Activated T-helper 1 cell treated with anti-CD3 and anti-CD28 coated beads, Interleukin-12 subunit alpha, Interleukin-12 subunit beta, Interleukin-2, Interleukin-4 antibody, amounts not matched to agents 30 ng/mL and 10 ng/mL and 1 ng/mL, durations not matched to agents 14 hours and 24 hours and 36 hours (primary cell): ENCODE results near the gene RBKS. TPM values are rescaled to one million over a fixed set of nuclear protein-coding genes. Genes with fewer than 3 reads are reported as not detected.

ENCODE experiments used
- DNase-seq: peaks from one replicate; pipeline ENCODE4 v3.0.0; 2021; ENCODE audit warnings: low spot score
- H3K27ac Mint-ChIP-seq: one replicate; pipeline ENCODE4 v1.8.0; 2021; ENCODE audit warnings: mild to moderate bottlenecking, mixed read lengths
- H3K27me3 Mint-ChIP-seq: one replicate; pipeline ENCODE4 v1.8.0; 2022; ENCODE audit warnings: mild to moderate bottlenecking, moderate library complexity, mixed read lengths; ENCODE audit not compliant: insufficient read depth
- H3K36me3 Mint-ChIP-seq: one replicate; pipeline ENCODE4 v1.8.0; 2021; ENCODE audit warnings: low read depth, mixed read lengths
- H3K4me1 Mint-ChIP-seq: one replicate; pipeline ENCODE4 v1.8.0; 2021; ENCODE audit warnings: low read depth, mixed read lengths
- H3K4me3 Mint-ChIP-seq: one replicate; pipeline ENCODE4 v1.8.0; 2021; ENCODE audit warnings: mild to moderate bottlenecking, moderate library complexity, mixed read lengths
- H3K9me3 Mint-ChIP-seq: one replicate; pipeline ENCODE4 v1.8.0; 2021; ENCODE audit warnings: mixed read lengths
- intact Hi-C: fragments of 100-400 bp; cut with micrococcal nuclease; formaldehyde crosslinking; loops from one replicate; pipeline ENCODE4 v1.15.1; 2024
- total RNA-seq: library from RNA; stranded (reverse); gene quantifications from 2 replicates; pipeline ENCODE4 v1.2.3, GENCODE V29; 2022

The RBKS gene
- total RNA-seq, 1 donor from 2014 or later = 0.83 TPM

DNA sequence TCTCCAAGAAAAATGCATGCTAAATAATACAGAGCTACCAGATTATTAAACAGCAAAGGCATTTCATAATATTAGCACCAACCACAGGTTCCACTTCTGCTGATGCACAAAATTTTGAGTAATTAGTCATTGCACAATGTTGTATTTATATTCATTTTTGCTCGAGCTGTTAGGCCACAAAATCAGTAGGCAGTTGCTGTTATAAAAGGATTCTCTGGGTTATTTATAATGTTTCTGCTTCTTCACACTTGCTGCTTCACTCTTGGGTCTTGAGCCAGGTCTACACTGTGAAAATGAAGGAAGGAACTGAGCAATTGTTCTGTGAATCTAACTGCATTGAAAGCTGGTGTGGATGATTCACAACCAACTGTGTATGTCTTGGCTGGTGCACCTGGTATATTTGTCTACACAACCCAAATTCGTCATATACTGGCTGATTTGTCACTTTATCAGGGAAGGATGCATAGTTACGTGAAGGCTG is 80.4 kb downstream of the RBKS start:
- intact Hi-C loops = no loop called here
- peaks cover 9% of the 10 kb centered on the region for H3K27me3 Mint-ChIP-seq
- H3K27ac Mint-ChIP-seq = no peak overlapping the region
- no peak for DNase-seq
- no peaks in the 10 kb centered on the region for H3K9me3 Mint-ChIP-seq
- peaks cover 8% of the 10 kb centered on the region for H3K4me1 Mint-ChIP-seq
- H3K36me3 Mint-ChIP-seq = no peaks in the 10 kb centered on the region
- no peak overlapping the region for H3K4me3 Mint-ChIP-seq

DNA sequence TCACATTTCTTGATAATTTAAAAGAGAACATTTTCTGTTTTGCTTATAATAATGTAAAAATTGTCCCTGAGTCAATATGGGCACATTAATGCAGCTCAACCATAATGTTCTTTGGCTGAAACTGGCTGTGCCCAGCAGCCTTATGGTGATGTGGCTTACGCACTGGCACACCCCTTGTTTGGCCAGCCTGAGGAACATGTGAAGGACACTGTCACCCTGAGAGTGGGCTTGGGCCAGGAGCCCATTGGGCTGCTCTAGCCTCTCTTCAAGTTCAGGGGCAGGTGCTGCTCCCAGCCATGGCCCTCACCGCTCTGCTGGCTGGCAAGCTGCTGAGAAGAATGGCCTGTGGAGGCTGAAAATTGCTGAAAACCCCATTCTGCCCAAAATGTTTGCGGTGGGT is 81.2 kb downstream of the RBKS start:
- no peak overlapping the region for H3K4me3 Mint-ChIP-seq
- no peaks in the 10 kb centered on the region for H3K9me3 Mint-ChIP-seq
- H3K27me3 Mint-ChIP-seq = peaks cover 5% of the 10 kb centered on the region
- H3K36me3 Mint-ChIP-seq = no peaks in the 10 kb centered on the region
- intact Hi-C loops = no loop called here
- DNase-seq = no peak
- no peak overlapping the region for H3K27ac Mint-ChIP-seq
- peaks cover 8% of the 10 kb centered on the region for H3K4me1 Mint-ChIP-seq

DNA sequence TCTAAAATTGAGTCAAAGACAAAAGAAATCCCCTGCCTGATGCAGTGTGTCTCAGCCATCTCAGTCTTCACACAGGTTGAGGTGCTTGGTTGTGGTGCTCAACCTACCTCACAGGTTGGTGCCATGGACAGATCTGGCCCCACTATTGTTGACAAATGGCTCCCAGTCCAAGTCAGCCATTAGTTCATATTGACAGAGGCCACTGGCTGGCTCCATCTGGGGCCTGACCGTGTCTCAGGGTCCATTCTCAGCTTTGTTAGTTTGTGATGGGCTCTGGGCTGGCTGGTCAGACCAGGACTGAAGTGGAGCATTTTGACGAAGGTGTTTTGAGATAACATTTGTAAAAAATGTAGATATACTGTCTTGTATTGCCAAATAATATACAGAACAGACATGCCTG is 81.8 kb downstream of the RBKS start:
- intact Hi-C loops = no loop called here
- no peak overlapping the region for H3K4me3 Mint-ChIP-seq
- peaks cover 8% of the 10 kb centered on the region for H3K4me1 Mint-ChIP-seq
- DNase-seq = no peak
- peaks cover 2% of the 10 kb centered on the region for H3K27me3 Mint-ChIP-seq
- no peaks in the 10 kb centered on the region for H3K9me3 Mint-ChIP-seq
- no peaks in the 10 kb centered on the region for H3K36me3 Mint-ChIP-seq
- no peak overlapping the region for H3K27ac Mint-ChIP-seq

DNA sequence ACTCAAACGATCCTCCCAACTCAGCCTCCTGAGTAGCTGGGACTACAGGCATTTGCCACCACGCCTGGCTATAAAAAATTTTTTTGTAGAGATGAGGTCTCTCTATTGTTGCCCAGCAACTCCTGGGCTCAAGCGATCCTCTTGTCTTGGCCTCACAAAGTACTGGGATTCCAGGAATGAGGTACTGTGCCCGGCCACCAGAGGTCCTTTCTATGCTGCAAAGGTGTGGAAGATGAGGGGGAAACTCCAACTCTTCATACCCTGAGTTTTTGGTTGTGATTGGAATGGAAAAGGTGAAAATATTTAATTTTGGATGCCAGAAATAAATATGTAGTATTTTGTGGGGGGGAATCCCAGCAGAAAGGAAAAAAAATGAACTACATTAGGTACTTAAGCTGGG is 82.7 kb downstream of the RBKS start:
- no peak overlapping the region for H3K27ac Mint-ChIP-seq
- H3K4me1 Mint-ChIP-seq = peaks cover 8% of the 10 kb centered on the region
- H3K36me3 Mint-ChIP-seq = no peaks in the 10 kb centered on the region
- peaks cover 2% of the 10 kb centered on the region for H3K27me3 Mint-ChIP-seq
- no peak overlapping the region for H3K4me3 Mint-ChIP-seq
- intact Hi-C loops = no loop called here
- no peaks in the 10 kb centered on the region for H3K9me3 Mint-ChIP-seq
- no peak for DNase-seq

DNA sequence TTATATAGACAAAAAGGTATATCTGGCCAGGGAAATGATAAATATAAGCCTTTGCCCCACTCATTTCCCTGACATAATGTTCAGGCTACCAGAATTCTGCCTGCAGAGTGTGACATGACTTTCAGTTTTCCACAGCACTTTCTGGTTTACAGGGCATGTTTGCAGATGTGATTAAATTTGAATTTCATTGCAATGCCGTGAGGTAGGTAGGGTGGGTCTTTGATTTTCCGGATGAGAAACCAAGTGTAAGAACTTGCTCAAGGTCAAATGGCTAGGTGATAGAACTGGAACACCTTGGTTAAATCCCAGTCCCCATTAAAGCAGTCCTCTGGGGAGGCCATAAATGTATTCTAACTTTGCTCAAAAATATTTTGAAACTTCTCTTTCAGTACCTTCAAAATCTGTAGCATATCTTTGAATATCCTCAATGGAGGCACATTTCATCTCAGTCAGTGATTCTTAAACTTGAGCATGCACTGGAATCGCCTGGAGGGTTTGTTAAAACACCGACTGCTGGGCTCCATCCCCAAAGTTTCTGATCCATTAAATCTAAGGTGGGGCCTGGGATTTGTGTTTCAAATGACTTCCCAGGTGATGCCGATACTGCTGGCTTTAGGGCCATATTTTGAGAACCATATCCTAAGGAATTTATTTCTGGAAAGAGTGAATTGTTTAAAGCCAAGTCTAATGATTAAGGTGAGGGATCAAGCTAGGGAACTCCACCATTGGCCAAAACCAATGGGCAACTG is 83.7 kb downstream of the RBKS start:
- H3K27ac Mint-ChIP-seq = no peak overlapping the region
- H3K9me3 Mint-ChIP-seq = no peaks in the 10 kb centered on the region
- H3K4me3 Mint-ChIP-seq = no peak overlapping the region
- DNase-seq = no peak
- intact Hi-C loops = no loop called here
- peaks cover 8% of the 10 kb centered on the region for H3K4me1 Mint-ChIP-seq
- no peaks in the 10 kb centered on the region for H3K27me3 Mint-ChIP-seq
- no peaks in the 10 kb centered on the region for H3K36me3 Mint-ChIP-seq

DNA sequence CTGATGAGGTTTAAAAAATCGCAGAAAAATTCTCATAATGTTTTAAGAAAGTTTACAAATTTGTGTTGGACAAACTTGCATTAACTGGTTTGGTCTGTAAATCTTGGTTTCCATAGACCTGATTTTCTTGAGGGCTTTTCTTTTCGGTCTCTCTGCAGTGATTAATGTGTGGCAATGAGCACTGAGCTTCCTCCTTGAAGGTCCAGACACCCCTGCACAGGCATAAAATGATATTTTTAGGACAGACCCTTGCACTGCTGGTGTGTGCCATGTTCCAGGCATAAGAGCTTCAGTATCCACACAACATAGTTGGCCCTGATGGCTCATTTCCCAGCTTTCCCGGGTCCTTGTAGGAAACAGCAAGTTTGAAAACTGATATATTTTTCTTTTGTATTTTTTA is 85.0 kb downstream of the RBKS start:
- Mint-ChIP-seq H3K4me1 (peaks cover 8% of the 10 kb centered on the region), H3K27ac (no peak overlapping the region), H3K36me3 (no peaks in the 10 kb centered on the region), H3K9me3 (no peaks in the 10 kb centered on the region), H3K4me3 (no peak overlapping the region), H3K27me3 (no peaks in the 10 kb centered on the region)
- intact Hi-C loops = no loop called here
- no peak for DNase-seq

DNA sequence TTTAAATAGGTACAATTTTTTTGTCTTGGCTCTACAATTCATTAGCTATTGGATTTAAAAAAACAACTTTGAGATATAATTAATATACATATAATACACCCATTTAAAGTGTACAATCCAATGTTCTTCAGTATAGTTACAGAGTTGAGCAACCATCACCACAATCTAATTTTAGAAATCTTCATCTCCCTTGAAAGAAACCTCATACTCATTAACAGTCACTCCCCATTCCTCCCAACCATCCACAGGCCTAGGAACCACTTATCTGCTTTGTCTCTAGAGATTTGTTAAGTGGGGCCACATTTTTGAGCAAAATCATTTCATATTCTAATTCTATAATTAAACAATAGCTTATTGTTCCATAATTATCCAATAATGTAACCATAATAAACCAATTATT is 86.0 kb downstream of the RBKS start:
- intact Hi-C loops = no loop called here
- no peaks in the 10 kb centered on the region for H3K36me3 Mint-ChIP-seq
- peaks cover 8% of the 10 kb centered on the region for H3K4me1 Mint-ChIP-seq
- H3K9me3 Mint-ChIP-seq = no peaks in the 10 kb centered on the region
- no peak overlapping the region for H3K27ac Mint-ChIP-seq
- H3K4me3 Mint-ChIP-seq = no peak overlapping the region
- no peak for DNase-seq
- no peaks in the 10 kb centered on the region for H3K27me3 Mint-ChIP-seq

DNA sequence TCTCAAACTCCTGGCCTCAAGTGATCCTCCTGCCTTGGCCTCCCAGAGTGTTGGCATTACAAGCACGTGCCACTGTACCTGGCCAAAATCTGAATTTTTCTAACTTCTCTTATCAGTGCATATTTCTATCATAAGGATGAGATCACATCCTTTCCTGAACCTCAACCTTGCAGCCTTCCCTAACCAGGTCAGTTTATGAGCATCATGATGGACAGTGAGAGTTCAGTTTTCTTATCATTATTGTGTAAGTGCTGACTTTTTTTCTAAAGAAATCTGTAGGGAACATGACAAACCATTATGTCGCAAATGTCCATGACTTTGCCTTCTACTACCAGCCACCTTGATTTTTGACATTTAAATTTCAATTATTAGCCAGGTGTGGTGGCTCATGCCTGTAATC is 87.1 kb downstream of the RBKS start:
- no peaks in the 10 kb centered on the region for H3K27me3 Mint-ChIP-seq
- intact Hi-C loops = no loop called here
- no peak overlapping the region for H3K27ac Mint-ChIP-seq
- no peak overlapping the region for H3K4me3 Mint-ChIP-seq
- no peaks in the 10 kb centered on the region for H3K9me3 Mint-ChIP-seq
- peaks cover 6% of the 10 kb centered on the region for H3K4me1 Mint-ChIP-seq
- no peak for DNase-seq
- no peaks in the 10 kb centered on the region for H3K36me3 Mint-ChIP-seq

DNA sequence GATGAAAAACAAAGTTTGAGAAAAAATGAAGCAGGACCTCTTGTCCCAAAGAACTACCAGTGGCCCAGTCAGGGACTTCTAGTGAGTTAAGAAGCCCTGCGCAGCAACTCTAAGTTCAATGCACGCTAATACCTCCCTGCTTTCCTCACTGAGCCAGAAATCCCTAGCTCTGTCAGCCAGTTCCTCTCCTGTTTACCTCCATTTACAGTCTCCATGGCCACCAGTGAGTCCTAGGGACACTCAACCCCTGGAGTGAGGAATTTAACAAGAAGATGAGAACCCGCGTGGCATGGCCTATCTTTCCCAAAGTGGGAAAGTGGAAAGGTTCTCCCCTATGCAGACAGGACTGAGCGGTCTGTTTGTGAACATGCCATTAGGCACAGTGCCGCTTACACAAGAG is 87.6 kb downstream of the RBKS start:
- DNase-seq = no peak
- no peaks in the 10 kb centered on the region for H3K36me3 Mint-ChIP-seq
- intact Hi-C loops = no loop called here
- H3K27me3 Mint-ChIP-seq = no peaks in the 10 kb centered on the region
- peaks cover under 1% of the 10 kb centered on the region for H3K4me1 Mint-ChIP-seq
- H3K9me3 Mint-ChIP-seq = no peaks in the 10 kb centered on the region
- no peak overlapping the region for H3K27ac Mint-ChIP-seq
- no peak overlapping the region for H3K4me3 Mint-ChIP-seq

DNA sequence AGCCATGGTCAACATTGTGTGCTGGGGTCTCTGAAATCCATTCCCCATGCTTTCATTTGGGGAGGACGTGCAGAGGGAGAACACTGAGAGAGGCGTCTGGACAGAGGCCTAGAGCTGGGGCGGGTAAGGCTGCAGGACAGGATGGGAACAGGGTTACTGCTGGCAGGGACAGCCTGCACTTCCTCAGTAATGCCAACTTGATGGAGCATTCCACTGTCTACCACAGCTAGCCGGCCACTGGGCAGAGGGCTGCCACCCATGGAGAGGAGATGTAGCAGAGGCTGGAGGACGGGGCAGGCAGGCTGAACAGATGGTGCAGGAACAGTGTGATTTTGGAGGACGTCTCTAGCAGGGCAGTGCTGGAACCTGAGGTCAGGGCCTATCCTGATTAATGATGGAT is 89.3 kb downstream of the RBKS start:
- Mint-ChIP-seq H3K27ac (no peak overlapping the region), H3K4me1 (peaks cover under 1% of the 10 kb centered on the region), H3K36me3 (no peaks in the 10 kb centered on the region), H3K9me3 (no peaks in the 10 kb centered on the region), H3K4me3 (no peak overlapping the region), H3K27me3 (no peaks in the 10 kb centered on the region)
- intact Hi-C loops = no loop called here
- no peak for DNase-seq

DNA sequence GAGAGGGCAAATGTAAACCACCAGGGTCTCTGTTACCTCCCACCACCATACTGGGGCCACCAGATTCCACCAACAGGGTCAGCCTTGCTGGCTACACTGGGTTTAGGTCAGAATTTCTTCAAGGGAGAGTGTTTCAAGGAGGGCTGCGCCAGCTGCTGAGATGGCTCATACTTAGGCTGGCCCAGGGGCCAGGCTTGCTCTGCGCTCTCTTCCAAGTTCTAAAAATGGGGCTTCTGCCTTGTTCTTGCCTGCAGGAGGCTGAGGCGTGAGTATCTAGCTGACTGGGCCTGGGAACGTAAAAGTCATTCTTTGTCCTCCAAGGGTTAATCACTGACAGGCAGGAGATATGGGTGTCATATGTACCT is 90.6 kb downstream of the RBKS start:
- Mint-ChIP-seq H3K4me3 (no peak overlapping the region), H3K27me3 (no peaks in the 10 kb centered on the region), H3K4me1 (peaks cover 5% of the 10 kb centered on the region), H3K27ac (no peak overlapping the region), H3K9me3 (no peaks in the 10 kb centered on the region), H3K36me3 (no peaks in the 10 kb centered on the region)
- no peak for DNase-seq
- intact Hi-C loops = no loop called here

DNA sequence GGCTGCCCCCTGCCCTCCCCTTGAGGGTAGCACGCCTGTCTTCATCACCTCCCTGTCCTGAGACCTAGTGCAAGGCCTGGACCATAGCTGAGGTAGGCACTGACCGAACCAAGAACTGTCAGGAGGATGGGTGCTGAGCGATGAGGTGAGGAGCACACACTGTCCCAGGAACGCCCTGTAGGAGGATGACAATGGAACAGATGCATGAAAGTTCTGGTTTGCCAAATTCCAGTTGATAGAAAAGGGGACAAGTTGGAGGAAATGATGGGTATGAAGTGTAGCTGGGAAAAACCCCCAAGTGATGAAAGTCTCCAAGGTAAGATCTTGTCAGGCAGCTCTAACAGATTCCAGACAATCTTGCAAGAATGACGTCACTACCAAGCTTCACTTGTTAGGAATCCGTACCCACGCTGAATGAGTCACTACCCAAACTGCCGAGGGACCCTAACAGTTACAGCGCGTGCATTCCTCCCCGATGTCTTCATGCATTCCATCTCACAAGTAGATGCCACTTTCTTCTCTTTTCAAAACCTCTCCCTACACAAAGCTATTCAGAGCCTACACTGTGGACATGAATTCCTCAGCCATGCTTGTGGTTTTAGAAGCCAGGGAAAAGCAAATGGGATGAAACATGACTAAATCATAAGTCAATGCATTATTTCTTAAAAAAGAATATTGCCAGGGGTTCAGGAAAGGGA is 91.1 kb downstream of the RBKS start:
- no peaks in the 10 kb centered on the region for H3K27me3 Mint-ChIP-seq
- no peak overlapping the region for H3K27ac Mint-ChIP-seq
- no peak overlapping the region for H3K4me3 Mint-ChIP-seq
- H3K4me1 Mint-ChIP-seq = peaks cover 5% of the 10 kb centered on the region
- no peak for DNase-seq
- H3K9me3 Mint-ChIP-seq = no peaks in the 10 kb centered on the region
- intact Hi-C loops = no loop called here
- no peaks in the 10 kb centered on the region for H3K36me3 Mint-ChIP-seq

DNA sequence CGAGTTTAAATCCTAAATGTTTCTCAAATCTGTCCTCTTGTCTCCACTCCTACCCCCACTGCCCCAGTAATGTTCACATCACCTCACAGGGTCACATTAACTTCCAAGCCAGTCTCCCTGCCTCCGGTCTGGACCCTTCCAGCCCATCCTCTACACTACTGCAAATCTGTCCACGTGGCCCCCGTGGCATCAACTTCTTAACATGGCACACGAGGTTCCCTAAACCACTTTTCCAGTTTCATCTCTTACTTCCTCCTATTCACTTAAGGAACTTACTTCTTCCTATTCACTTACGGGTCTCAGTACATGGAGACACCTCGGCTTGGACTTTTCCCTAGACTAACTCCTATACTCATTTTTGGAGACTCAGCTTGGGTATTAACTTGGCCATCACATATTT is 91.7 kb downstream of the RBKS start:
- intact Hi-C loops = no loop called here
- H3K9me3 Mint-ChIP-seq = no peaks in the 10 kb centered on the region
- no peaks in the 10 kb centered on the region for H3K36me3 Mint-ChIP-seq
- H3K4me1 Mint-ChIP-seq = peaks cover 5% of the 10 kb centered on the region
- no peak overlapping the region for H3K4me3 Mint-ChIP-seq
- no peaks in the 10 kb centered on the region for H3K27me3 Mint-ChIP-seq
- no peak for DNase-seq
- no peak overlapping the region for H3K27ac Mint-ChIP-seq
